Gastrocnemius medialis (tissue), 4 donors: Measurements from ENCODE around the gene PLXNA3. TPM values are rescaled to one million over a fixed set of nuclear protein-coding genes. Genes with fewer than 3 reads are reported as not detected.

Experiments used
- ATAC-seq, 2 donors: fragments of 150-250 bp; one replicate each; pipeline ENCODE4 v1.9.1; 2016
- DNase-seq, 2 donors: peaks; one replicate each; pipeline ENCODE4 v3.0.0-alpha.2; 2019
- H3K27ac ChIP-seq, 4 donors: fragments of 200-600 bp; sonication (generic); 1 replicate in 1 of 4; 2 replicates in 3 of 4; pipeline ENCODE4 v1.5.1; 2016 to 2018; ENCODE audit warnings: mild to moderate bottlenecking in 2 of 4, moderate library complexity in 1 of 4
- H3K27me3 ChIP-seq, 3 donors: fragments of 200-600 bp; sonication (generic) in 2 of 3; 1 replicate in 1 of 3; 2 replicates in 2 of 3; pipeline versions ENCODE4 v1.5.1 to v1.6.0; 2016 to 2019; ENCODE audit warnings: mild to moderate bottlenecking in 1 of 3, moderate library complexity in 1 of 3
- H3K36me3 ChIP-seq, 2 donors: fragments of 200-600 bp; sonication (generic) in 1 of 2; one replicate each; pipeline ENCODE4 v1.5.1; 2017 to 2018
- H3K4me1 ChIP-seq, 2 donors: fragments of 200-600 bp; sonication (generic) in 1 of 2; one replicate each; pipeline ENCODE4 v1.5.1; 2016 to 2017; ENCODE audit warnings: mild to moderate bottlenecking in 2 of 2
- H3K4me3 ChIP-seq, 4 donors: fragments of 200-600 bp; sonication (generic) in 3 of 4; 1 replicate in 1 of 4; 2 replicates in 3 of 4; pipeline ENCODE4 v1.5.1; 2016 to 2019; ENCODE audit warnings: mild to moderate bottlenecking in 2 of 4
- H3K9me3 ChIP-seq, 3 donors: fragments of 200-600 bp; sonication (generic) in 2 of 3; 1 replicate in 1 of 3; 2 replicates in 2 of 3; pipeline ENCODE4 v1.5.1; 2016 to 2019
- POLR2A ChIP-seq, 2 donors: fragments of 450-650 bp; IDR thresholded peaks; one replicate each; pipeline ENCODE4 v1.6.1; 2017; ENCODE audit warnings: antibody characterized with exemption in 2 of 2, mild to moderate bottlenecking in 2 of 2, moderate library complexity in 2 of 2
- in situ Hi-C, 4 donors: fragments of 200-750 bp; cut with MboI; loops; one replicate each; pipeline versions ENCODE4 v1.15.0 to v1.8.0; 2017; ENCODE audit warnings: low sequenced_read_pairs in 4 of 4
- intact Hi-C: fragments of 100-400 bp; cut with DNase I; formaldehyde crosslinking; loops from one replicate; pipeline ENCODE4 v1.15.1; 2023; ENCODE audit warnings: low total_unique reads
- total RNA-seq, 4 donors: library from RNA; depleted of rRNA; stranded (reverse); fragments of >200 nt; gene quantifications; one replicate each; pipeline versions ENCODE4 v1.1.0 to v1.2.3, GENCODE V29; 2016
- TF ChIP-seq, protein P1 (sequence below), 5 experiments: fragments of 450-650 bp in 3 of 5; fragments of 200-600 bp in 2 of 5; sonication (generic) in 2 of 5; IDR thresholded peaks in 4 of 5; conservative IDR thresholded peaks in 1 of 5; 1 replicate in 4 of 5; 2 replicates in 1 of 5; pipeline ENCODE4 v1.5.1; 2016 to 2019; ENCODE audit warnings: antibody characterized with exemption in 5 of 5, mild to moderate bottlenecking in 3 of 5, moderate library complexity in 3 of 5

PLXNA3 gene
- total RNA-seq, 4 donors from 2014 or later: 1.2 to 10.7 (median 2.8) TPM

DNA sequence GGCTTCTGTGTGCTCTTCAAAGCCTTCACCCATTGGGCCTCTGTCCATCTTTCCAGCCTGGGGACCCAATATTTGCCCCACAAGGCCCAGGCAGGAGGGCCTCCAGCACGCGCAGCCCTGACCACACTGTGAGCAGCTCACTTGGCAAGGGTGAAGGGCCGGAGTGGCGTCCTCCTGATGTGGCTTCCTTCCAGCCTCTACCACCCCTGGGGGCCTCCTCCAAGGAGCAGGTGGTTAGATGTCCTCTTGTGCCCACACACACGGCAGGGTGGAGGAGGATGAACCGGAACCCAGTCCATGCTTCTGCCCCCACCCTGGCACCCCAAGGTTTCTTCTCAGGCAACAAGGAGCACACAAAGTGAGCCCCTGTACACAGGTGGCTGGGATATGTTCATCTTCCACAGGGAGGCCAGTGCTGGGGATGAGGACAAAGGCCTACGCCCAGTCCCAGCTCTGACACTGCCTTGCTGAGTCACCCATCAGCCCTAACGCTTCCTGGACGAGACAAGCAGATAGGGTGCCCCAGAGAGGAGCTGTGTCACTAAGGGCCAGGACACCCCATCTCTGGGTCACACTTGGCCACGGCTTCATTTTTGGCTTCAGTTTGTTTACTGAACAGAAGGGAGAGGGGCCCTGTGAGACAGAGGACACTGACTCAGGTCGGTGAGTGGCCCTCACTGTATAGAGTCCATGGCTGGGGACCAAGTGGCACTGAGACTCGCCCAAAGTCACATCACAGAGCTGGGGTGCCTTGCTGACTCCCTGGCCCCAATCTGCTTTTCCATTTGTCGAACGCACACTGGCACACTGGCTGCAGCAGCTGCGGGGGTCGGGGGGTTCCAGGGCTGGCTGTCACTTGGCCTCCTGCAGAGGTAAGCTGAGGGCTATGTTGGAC lies 26.4 kb downstream of the PLXNA3 start:
- peak; percentile 14 to 52 for DNase-seq
- H3K27me3 ChIP-seq: no peaks in the 10 kb centered on the region
- H3K4me1 ChIP-seq: peaks cover 17 to 31% of the 10 kb centered on the region in 2 donors
- no peaks in the 10 kb centered on the region for H3K36me3 ChIP-seq
- in situ Hi-C loops (no loop called here), intact Hi-C loops (loop anchor here (5.0 kb wide), 2 partner anchors 72 to 87 kb away; partner anchors contain the start of genes RPL10 and TAFAZZIN)
- no peaks in the 10 kb centered on the region for H3K9me3 ChIP-seq
- ATAC-seq: peak; percentile 45 to 49
- H3K4me3 ChIP-seq: no peak overlapping the region
- peak overlapping the region; percentile 81 to 91 (median 85) for H3K27ac ChIP-seq
- TF ChIP-seq, protein P1, sequence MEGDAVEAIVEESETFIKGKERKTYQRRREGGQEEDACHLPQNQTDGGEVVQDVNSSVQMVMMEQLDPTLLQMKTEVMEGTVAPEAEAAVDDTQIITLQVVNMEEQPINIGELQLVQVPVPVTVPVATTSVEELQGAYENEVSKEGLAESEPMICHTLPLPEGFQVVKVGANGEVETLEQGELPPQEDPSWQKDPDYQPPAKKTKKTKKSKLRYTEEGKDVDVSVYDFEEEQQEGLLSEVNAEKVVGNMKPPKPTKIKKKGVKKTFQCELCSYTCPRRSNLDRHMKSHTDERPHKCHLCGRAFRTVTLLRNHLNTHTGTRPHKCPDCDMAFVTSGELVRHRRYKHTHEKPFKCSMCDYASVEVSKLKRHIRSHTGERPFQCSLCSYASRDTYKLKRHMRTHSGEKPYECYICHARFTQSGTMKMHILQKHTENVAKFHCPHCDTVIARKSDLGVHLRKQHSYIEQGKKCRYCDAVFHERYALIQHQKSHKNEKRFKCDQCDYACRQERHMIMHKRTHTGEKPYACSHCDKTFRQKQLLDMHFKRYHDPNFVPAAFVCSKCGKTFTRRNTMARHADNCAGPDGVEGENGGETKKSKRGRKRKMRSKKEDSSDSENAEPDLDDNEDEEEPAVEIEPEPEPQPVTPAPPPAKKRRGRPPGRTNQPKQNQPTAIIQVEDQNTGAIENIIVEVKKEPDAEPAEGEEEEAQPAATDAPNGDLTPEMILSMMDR (IDR thresholded peaks at IDR 0.05 in 4 of 5, conservative IDR thresholded peaks at IDR 0.05 in 1 of 5): no peak
- TF ChIP-seq POLR2A (IDR thresholded peaks at IDR 0.05): no peak

DNA sequence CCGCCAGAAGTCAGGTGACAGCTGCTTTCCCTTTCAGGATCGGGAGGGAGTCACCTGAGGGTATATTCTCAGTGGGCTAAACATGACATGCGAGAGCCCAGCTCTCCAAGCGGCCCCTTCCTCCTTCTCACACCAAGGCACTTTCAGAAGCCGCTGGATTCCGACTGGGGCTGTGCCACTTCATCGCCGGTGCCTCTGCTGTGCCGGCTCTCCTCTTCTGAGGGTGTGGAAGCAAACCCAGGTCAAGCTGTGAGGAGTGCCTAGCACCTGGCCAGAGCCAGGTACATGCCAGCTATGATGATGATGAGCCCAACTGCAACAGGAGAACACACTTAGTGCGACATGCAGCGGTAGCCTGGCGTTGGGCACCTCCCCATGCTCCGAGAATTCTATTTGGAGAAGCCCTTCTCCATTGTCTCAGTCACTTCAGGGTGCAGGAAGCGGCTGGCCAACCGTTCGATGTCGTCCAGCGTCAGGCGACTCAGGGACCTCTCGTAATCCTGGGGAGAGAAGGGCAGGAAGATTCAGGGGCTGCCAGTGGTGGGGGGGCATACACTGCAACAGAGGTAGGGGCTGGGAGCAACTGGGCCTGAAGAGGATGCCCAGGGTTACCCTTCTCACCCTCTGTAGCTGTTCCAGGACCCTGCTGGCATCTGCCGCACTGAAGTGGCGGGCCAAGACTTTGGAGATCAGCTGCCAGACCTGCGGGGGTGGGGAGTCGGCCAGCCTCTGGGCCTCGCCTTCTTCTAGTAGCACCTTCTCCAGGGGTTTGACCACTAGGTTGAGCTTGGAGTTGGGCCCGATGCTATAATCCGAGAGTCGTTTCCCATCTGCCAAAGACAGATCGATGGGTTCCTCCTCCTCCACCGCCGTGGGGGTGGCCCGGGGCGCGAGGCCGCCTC lies 27.3 kb downstream of the PLXNA3 start:
- in situ Hi-C loops: no loop called here
- peak in 1 of 2 donors; percentile 60 for DNase-seq
- H3K4me3 ChIP-seq: peak overlapping the region; percentile 55 to 67 (median 64)
- no peaks in the 10 kb centered on the region for H3K9me3 ChIP-seq
- peaks cover 17 to 32% of the 10 kb centered on the region in 2 donors for H3K4me1 ChIP-seq
- no peaks in the 10 kb centered on the region for H3K36me3 ChIP-seq
- TF ChIP-seq, protein P1 (IDR thresholded peaks at IDR 0.05 in 4 of 5, conservative IDR thresholded peaks at IDR 0.05 in 1 of 5): no peak
- TF ChIP-seq POLR2A (IDR thresholded peaks at IDR 0.05): no peak
- no peaks in the 10 kb centered on the region for H3K27me3 ChIP-seq
- ATAC-seq: peak in 1 of 2 donors; percentile 40
- intact Hi-C loops: loop anchor here (5.0 kb wide), 2 partner anchors 73 to 88 kb away; partner anchors contain the start of genes RPL10 and TAFAZZIN
- H3K27ac ChIP-seq: peak overlapping the region; percentile 81 to 91 (median 85)

DNA sequence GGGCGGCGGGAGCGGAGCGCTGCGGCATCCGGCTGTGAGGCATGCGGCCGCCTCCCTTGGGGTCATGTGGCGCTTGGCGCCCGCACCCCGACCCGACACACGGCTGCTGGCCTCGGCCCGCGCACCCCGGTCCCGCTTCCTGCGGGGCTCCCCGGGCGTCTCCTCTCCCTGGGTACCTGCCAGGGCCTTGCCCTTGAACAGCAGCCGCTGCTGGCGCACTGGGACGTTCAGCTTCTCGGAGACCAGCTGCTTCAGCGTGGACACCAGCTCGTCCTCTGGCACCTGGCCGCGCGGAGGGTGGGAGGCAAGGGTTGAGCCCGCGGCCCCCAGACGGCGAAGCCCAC lies 27.9 kb downstream of the PLXNA3 start:
- Histone ChIP-seq H3K27me3 (no peaks in the 10 kb centered on the region), H3K4me1 (peaks cover 17 to 32% of the 10 kb centered on the region in 2 donors), H3K9me3 (no peaks in the 10 kb centered on the region), H3K4me3 (peak overlapping the region; percentile 55 to 67 (median 64)), H3K36me3 (no peaks in the 10 kb centered on the region), H3K27ac (peak overlapping the region; percentile 81 to 91 (median 85))
- intact Hi-C loops (loop anchor here (5.0 kb wide), 2 partner anchors 74 to 89 kb away; partner anchors contain the start of genes RPL10 and TAFAZZIN), in situ Hi-C loops (no loop called here)
- peak; percentile 8 to 14 for ATAC-seq
- TF ChIP-seq POLR2A (IDR thresholded peaks at IDR 0.05): no peak
- TF ChIP-seq, protein P1 (IDR thresholded peaks at IDR 0.05 in 4 of 5, conservative IDR thresholded peaks at IDR 0.05 in 1 of 5): no peak
- DNase-seq: peak; percentile 8 to 43

DNA sequence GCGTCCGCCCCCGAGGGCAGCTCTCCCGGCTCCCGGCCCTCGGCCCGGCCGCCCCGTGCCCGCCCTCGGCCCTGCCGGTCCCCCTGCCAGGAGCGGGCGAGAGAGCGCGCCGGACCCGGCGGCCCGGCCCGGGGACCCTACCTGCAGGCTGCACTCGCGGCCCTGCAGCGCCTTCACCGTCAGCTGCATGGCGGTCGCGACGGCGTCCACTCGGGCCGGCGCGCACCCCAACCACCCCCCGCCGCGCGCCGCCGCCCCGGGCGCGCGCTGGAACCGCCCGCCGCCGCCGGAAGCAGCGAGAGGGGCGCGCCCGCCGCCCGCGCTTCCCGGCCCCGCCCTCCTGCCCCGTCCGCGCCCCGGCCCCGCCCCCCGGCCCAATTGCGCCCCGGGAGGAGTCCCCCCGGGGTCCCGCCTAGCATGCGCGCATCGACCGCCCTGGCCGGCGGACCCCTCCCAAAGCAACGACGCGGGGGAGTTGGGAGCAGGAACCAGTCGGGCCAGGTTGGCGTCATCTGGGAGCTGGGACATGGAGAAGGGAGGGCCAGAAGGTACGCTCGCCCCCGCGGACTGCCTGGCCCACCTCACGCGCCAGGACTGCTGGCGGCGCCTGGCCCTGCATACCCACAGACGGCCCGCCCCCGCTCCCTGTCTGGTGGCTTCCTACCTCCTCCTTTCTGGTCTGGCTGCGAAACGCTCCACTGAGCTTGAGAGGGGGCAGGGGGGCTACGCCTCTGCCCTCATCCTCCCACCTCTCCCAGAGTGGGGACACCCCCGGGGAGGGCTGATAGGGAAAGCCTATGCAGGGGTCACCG lies 28.5 kb downstream of the PLXNA3 start, which contains the start of gene UBL4A:
Gene UBL4A (minus strand): TSS at position 220 of the 812 bp plus-strand sequence. CDS start 31 bp downstream, at position 189.
- TF ChIP-seq POLR2A (IDR thresholded peaks at IDR 0.05): peak; percentile 67 to 75
- TF ChIP-seq, protein P1 (IDR thresholded peaks at IDR 0.05 in 4 of 5, conservative IDR thresholded peaks at IDR 0.05 in 1 of 5): no peak
- DNase-seq (peak in 1 of 2 donors; percentile 28), ATAC-seq (peak; percentile 29 to 43)

More for the DNA sequence above, 28.5 kb downstream of the PLXNA3 start, which contains the start of gene UBL4A:
- Histone ChIP-seq H3K4me1 (peaks cover 17 to 32% of the 10 kb centered on the region in 2 donors), H3K36me3 (no peaks in the 10 kb centered on the region), H3K27me3 (no peaks in the 10 kb centered on the region), H3K9me3 (no peaks in the 10 kb centered on the region), H3K4me3 (peak within 1 kb of the TSS; percentile 55 to 67 (median 64)), H3K27ac (peak within 1 kb of the TSS; percentile 82 to 91 (median 88))
- in situ Hi-C loops (no loop called here), intact Hi-C loops (loop anchor here (5.0 kb wide), 2 partner anchors 74 to 89 kb away; partner anchors contain the start of genes RPL10 and TAFAZZIN)
